GM18870 (cell line): ENCODE data around the gene LYL1.

Experiments
- ATAC-seq: cut with Tn5 transposase; IDR thresholded peaks from one replicate; pipeline ENCODE4 v1.9.1; 2021; ENCODE audit warnings: moderate library complexity; ENCODE audit not compliant: unreplicated experiment

LYL1 gene

DNA sequence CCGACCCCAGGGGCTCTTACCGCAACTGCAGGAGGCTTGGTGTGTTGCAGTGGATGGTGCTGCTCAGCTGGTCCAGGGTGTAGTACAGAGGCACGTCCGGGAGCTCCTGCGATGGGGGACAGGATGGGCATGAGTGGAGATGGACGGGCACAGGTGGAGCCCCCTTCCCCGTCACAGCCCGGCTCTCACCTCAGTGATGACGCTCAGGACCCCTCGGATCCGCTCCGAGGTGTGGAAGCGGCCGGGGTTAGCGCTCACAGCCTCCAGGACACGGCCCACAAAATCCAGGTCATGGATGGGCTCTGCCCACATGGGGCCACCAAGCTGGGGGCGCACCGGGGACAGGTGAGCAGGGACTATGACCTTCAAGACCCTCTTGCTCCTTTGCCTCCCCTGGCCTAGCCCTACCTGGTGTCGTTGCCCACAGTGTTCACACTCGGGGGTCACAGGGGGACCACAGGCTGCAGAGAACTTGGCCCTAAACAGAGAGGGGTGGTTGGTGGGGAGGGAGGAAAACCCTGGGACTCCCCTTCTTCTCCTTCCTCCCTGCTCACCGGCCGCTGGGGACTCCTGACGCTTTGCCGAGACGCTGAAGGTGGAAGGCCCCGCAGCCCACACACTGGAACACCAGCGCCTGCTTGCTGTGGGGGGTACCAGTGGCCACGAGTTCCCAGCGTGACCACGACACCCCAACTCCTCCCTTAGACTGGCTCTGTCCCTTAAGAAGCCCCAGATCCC lies 6.9 kb upstream of the LYL1 start:
- ATAC-seq: no peak

DNA sequence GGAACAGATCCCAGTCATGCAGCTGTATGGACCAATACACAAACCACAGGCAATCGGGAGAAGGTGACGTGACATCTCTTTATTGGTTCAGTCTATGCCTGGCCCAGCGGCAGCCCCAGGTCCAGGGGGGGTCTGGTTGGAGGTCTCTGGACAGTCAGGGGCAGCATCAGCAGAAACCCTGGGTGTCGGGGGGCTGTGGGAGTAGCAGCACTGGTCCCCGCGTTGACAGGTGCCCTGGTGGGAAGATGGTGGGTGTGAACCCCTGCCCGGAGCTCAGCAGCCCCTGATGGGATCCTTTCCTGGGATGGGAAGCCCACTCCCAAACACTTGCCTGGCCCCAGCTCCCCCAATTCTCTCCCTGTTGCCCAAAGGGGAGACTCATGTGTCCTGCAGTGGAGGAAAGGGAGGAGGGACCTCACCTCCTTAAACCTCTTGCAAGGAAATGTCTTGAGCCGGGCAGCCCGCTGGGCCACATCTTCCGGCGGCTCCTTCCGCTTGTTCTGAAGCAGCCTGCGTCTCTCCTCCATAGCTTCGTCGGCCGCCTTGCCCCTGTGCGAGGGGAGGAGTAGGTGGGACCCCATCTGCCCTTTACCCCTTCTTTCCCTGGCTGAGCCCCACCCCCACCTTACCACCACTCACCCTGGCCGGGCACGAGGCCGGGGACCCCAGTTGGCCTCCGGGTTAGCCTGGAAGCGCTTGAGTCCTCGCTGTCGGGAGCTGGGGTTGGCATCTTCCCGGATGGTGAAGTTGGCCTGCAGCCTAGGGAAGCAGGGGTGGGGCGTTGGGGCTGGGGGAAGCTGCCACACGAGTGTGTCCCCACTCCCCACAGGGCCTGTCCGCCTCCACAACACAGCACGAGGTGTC lies 2.4 kb upstream of the LYL1 start:
- no peak for ATAC-seq

DNA sequence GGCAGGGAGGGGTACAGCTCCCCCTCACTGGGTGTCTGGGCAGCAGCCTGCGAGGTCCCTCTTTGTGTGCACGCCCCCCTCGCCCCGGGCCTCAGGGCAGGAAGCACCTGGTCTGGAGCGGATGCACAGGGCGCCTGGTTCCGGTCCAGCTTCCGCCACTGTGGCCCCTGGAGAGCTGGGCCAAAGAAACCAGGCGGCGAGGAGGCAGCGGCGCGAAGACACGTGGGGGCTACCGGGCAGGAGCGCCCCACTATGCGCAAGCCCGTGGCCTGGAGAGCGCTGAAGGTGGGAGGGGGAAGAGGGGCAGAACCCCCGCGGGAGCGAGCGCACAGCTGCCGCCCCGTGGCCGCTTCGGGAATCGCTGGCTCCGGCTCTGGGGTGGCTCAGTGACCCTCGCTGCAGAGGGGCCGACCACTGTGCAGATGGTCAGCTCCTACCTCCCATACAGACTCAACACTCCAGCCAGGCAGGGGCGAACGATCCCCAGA lies 1.7 kb upstream of the LYL1 start:
- no peak for ATAC-seq

DNA sequence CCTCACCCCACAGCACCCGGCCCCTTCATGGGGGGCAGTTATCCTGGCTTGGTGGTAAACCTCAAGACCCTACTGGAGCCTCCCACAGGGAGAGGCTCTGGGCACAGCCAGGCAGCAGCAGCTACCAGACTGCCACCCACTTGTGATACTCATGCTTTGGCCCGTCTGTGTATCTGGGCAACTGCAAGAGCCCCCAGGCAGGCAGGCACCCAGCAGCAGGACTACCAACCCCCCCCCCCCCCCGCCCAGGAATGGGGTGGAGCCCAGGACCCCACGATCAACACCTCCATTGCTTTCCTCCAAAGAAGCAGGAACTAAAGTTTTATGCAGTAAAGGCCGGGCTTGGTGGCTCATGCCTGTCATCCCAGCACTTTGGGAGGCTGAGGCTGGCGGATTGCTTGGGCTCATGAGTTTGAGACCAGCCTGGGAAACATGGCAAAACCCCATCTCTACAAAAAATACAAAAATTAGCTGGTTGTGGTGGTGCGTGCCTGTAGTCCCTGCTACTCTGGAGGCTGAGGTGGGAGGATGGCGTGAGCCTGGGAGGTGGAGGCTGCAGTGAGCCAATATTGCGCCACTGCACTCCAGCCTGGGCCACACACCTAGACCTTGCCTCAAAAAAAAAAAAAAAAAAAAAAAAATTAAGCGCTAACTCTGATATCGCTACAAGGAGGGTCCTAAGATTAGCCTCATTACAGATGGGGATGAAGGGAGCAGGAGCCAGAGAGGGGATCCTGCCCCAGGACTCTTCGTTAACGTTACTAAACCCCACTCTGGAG lies 1.1 kb upstream of the LYL1 start:
- ATAC-seq: no peak

DNA sequence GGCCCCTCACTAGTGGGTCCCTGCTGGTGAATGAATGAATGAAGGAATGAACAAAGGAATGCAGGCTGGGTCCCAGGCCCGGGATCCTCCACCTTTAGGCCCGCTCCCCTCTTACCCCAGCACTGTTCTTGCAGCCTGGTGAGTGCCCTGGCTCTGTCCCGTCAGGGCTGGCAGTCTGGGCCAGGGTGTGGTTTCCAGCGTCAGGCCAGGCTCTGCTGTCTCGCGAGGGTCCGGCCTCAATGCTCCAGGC lies 317 bp downstream of the LYL1 start:
- ATAC-seq: no peak

DNA sequence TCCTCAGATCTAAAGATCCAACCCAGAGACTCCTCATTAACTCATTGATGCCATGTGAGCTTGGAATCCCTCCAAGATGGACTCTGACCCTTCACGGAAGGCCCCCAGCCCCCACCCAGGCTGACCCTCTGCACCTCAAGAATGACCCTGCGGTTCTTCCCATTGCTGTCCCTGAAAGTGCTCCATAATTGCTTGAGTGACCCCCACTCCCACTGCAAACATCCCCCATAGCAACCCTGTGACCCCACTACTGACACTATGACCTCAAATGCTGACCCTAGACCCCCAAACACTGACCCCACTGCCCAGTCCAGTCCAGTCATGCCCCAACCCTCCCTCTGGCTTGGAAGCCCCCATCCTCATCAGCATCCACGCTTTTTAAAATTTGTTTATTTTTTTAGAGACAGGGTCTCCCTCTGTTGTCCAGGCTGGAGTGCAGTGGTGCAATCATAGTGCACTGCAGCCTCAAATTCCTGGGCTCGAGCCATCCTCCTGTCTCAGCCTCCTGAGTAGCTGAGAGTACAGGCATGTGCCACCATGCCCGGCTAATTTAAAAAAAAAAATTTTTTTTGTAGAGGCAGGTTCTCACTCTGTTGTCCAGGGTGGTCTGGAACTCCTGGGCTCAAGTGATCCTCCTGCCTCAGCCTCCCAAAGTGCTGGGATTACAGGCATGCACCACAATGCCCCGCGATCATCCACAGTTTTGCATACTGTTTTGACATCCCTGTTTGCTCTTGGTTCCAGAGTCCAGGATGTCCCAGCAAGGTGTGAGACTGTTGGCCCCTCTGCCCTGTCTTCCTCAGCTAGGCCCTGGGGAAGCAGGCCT lies 855 bp downstream of the LYL1 start:
- ATAC-seq: no peak

DNA sequence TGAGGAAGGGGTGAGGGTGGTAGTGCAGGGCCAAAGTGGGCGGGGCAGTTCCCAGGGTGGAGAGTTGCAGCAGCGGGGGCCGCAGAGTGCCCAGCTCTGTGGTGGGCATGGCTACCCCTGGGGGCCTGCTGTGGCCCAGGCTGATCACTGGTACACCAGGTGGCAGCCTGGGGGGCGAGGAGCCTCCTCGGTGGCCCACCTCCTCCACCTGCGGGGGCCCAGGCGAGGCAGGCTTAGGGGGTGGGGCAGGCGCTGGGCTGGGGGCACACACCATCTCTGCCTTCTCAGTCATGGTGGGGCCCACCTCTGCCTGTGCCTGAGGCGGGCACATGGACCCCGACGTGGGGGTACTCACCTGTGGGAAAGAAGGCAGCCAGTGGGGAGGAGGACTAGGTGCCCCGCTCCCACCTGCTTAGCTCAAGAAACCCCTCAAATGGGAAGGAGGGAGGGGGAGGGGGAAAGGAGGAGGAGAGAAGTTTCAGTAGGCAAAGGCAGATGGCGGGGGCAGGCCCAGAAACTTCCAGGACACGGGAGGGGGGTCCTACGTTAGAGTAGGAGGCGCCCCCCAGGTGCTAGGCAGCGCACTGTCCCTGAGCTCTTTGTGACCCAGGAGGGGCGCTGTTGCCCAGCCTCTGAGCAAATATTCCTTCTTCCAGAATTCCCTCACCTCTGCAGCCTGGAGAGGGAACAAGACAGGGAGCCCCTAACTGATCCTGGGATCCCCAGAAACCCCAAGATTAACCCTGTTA lies 1.6 kb downstream of the LYL1 start:
- no peak for ATAC-seq

DNA sequence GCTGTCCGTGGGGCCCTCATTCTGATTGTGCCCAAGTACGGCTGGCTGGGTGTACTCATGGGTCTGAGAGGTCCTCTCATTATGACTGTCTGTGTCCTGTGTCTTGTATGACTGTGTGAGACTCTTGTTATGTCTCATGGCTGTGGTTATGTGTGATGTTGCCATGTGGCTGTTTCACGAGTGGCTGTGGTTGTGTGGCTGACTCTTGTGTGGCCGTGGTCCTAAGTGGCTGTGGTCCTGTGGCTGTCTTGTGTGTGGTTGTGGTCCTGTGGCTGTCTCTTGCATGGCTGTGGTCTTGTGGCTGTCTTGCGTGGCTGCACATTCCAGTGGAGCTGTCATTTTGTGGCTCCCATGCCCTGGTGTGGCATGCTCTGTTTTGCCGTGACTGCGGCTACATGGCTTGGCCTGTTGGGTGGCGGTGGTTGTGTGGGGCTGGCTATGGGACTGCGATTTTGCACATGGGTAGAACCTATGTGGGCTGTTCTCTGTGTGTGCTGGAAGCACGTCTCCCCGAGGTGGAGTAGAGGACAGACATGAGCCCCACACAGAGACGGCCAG lies 2.5 kb downstream of the LYL1 start:
- no peak for ATAC-seq

DNA sequence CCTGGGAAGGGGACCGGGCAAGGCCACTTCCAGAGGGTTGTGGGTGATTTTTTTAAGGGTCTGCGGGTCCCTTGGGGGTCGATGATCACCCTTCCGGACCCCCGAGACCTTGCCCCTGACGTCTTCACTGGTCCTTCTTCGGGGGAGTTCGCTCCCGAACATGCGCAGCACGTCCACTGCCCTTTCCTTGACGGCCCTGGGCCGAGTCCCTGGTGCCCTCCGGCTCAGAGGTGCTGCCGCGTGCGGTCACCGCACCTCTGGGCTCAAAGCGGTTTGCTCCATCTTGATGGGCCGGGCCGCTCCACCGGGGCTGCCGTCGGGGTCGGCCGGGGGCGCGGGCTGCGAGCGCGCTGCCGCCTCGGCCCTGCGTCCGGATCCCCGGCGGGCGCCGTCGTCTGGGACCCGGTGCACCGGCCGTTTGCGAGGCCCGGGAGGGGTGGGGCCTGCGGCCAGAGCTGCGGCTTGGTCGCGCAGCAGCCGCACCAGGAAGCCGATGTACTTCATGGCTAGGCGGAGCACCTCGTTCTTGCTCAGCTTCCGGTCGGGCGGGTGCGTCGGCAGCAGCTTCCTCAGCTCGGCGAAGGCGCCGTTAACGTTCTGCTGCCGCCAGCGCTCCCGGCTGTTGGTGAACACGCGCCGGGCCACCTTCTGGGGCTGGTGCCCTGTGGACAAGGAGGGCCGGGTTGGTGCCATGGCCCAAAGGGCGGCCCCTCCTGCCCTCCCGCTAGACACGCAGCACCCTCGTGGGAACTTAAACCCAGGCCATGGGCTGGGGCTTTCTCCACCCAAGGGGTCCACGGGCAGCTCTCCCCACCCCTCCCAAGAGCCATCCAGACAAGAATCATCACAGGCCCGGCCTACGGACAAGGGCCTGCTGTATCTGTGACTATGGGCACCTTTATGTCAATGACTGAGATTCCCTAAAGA lies 3.3 kb downstream of the LYL1 start:
- no peak for ATAC-seq

DNA sequence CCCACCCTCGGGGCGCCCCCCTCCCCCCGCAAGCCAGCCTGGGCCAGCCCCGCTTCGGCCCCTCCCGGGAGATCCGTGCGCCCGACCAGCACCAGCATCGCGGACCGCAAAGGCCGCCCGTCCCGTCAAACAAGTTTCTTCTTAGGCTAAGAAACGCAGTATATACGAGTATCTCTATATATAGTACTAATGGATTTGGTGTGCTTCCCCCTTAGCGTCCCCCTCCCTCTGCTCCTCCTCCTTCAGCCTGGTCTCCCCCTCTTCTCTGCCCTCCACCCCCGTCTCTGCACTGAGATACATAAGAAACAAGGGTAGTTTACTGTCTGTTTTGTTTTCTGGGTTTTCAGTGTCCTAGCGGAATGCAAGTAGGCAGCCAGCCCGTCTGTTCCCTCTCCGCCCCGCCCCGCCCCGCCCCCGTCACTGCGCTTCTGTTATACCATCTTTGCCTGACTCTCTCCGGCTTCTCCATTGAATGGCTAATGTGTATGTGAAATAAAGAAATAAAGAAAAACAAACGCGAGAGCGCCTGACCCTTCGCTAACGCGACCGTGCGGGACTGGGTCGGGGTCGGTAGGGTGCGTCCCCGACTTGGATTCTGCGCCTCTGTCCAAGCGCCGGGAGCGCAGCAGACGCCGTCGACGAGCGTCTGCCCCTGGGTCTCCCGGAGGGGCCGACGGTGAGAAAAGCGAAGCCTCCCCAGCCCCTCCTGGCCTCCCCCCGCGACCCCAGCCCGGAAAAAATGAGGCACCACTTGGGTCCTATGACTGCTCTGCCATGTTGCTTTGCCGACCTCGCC lies 4.2 kb downstream of the LYL1 start:
- no peak for ATAC-seq

DNA sequence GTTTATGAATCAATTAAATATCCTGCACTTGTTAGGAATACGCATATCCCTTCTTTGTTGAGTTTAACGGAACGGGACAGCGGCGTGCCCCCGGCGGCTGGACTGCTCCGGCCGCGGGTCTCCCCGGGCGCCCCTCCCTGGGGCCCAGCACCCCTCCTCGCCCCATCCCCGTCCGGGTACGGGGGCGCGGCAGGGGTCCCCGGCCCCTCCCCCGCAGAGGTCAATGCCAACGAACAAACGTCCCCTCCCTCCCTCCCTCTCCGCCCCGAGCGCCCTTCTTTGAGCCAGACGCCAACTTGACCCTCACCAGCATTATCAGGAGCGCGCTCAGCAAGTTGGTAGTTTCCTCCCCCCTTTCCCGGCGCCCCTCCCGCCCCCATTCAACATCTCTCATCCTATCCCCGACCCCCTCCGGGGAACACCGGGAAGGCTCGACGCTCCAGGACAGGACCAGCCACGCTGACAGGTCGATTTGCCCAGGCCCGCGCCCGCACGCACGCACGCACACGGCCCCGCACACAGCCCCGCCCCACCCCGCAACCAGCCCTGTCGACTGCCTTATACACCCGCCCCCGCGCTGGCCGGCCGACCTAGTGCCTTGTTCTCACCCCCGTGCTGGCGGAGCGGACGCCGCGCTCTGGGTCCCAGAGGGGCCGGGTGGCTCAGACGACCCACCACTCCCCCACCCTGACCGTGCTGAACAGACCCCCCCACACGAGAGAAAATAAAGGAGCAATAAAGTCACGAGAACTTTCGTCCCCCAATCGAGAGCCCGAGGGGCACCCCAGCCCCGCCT lies 5.0 kb downstream of the LYL1 start:
- no peak for ATAC-seq

DNA sequence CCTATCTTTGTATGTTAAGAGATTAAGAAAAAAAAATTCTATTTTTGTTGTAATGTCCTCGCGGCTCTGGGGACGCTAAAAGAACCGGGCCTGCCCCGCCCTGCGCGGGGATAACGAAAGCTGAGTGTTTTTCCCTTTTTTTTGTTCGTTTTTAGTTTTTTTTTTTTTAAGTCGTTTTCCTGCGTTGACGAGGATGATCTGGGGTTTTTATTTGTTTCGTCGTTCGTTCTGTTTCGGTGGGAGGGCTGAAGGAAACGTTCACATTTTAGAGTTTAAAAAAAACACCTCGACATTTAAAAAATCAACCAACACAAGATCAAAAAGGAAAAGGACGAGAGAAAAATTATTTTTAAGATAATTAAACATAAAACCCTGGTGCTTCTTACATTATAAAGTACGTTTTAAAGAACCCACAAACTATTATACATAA lies 5.6 kb downstream of the LYL1 start:
- ATAC-seq: no peak

DNA sequence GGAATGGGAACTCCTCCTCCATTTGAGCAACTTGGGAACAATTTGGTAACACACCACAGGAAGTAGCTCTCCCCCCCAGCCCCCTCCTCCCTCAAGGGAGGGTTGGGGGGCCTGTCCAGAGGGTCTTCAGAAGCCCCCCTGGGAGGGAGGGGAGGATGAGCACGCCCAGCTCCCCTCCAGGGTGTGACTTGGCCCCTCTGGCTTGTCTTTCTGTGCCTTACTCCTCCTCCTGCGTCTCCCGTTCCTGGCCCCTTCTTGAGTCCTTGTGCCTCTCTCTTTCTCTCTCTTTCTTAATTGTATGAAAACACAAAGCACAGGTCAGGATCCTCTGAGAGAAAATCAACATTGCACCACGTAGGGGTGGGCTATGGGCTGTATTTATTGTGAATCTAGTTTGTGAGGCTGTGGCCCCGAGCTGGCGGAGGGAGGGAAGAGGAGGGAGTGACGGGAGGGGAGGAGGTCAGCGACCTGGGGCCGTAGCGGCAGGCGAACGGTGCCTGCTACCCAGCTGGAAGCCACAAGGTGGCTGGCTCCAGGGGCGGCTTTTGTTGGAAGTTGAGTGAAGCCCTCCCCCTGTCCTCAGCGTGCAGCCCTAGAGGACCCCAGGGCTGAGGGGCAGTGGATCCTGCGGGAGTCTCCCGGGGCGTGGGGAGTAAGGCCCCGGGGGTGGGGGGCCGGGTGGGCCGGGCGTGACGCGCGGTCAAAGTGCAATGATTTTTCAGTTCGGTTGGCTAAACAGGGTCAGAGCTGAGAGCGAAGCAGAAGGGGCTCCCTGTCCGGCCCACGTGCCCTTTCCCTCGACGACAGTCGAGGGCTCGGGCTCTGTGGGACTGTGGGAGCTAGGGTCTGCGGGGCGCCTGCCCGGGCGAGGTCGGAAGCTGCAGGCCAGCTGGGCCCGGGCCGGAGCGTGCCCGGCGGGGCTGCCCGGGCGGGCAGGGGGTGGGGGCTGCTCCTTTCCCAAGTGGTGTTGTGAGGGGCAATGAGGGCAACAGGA lies 6.4 kb downstream of the LYL1 start:
- no peak for ATAC-seq

DNA sequence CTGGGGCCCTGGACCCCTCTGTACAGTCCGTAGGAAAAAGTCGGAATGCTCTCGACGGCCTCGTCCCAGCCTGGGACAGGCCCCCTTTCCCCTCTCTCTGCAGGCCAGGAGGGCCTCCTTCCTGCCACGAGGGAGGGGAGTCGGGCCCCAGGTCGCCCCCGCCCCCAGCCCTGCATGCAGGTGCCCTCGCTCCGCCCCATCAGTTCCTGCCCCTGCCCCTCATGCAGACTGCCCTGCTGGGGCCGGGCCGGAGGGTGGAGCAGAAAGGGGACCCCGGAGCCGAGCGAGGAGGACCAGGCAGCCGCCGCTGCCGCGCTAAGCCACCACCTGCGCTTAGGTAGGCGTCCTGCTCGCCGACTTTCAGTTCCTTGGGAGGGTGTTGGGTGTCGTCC lies 7.3 kb downstream of the LYL1 start:
- ATAC-seq: no peak

DNA sequence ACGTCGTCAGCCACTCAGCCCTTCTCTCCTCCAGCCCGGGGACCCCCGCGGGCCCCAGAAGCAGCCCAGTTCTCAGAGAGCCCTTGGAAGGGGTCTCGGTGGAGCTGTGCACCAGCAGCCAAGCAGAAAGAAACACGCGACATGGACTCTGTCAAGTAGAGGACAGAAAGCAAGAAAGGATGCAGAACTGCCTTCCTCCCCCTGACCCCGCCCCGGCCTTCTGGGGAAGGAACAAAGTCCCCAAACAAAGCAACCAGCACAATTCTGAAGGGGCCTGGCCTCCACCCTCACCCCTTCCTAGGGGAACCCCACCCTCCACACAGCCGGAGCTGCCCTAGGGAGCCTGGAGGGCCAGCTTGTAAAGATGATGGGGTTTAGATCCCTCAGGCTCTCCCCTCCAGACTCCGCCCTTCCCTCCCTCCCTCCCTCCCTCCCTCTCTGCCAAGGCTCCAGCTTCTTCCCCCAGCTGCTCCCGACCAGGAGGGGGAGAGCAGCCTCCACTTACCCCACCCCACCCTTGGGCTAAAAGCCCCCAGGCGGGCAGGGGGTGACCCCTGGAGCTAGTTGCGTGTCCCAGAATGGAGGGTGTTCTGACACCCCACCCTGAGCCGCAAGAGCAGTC lies 7.8 kb downstream of the LYL1 start:
- no peak for ATAC-seq

DNA sequence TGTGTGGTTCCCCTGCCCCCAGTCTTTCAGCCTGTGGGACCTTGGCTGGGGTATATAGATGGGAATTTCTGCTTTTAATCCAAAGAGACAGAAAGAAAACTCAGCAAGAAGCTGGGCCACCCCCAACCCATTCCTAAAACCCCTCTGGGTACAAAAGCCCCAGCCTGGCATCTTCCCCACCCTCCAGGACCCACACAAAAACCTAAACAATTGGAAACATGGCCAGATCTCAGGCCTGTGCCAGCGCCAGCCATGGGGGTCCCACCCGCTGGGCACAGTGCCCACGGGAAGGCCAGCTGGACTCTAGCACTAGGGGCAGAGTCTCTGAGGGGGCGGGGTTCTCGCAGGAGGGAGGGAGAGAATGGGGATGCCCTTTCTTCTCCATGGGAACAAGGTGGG lies 8.6 kb downstream of the LYL1 start:
- no peak for ATAC-seq
